NOMO-1 (cell line): Measurements from ENCODE around the gene TFDP1.
"Not testable (repeated sequence)": the region's sequence is repeated elsewhere in the genome, so short reads cannot be mapped to it uniquely, and the experiment has no call there.

ENCODE experiments used
- DNase-seq, 2 experiments: peaks; one replicate each; lab custom pipeline; 2025; ENCODE audit not compliant: unreplicated experiment in 2 of 2; lab: John Stamatoyannopoulos, UW

TFDP1 gene

DNA sequence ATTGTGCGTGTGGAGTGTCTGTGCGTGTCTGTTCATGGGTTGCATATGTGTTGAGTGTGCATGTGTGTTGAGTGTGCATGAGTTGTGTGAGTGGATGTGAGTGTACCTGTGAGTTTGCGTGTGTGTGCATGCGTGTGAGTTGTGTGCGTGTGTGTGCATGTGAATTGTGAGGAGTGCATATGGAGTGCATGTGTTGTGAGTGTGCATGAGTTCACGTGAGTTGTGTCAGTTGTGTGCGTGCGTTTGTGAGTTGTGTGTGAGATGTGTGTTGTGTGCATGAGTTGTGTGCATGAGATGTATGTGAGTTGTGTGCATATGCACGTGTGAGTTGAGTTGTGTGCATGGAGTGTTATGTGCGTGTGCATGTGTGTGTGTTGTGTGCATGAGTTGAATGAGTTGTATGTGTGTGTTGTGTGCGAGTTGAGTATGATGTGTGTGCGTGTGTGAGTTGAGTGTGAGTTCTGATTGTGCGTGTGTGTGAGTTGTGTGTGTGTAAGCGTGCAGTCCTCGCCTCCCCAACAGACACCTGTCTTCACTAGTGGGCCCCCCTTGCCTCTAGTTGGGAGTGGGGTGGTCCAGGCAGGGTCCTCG, 29.3 kb downstream of the TFDP1 start:
- DNase-seq = no peak

DNA sequence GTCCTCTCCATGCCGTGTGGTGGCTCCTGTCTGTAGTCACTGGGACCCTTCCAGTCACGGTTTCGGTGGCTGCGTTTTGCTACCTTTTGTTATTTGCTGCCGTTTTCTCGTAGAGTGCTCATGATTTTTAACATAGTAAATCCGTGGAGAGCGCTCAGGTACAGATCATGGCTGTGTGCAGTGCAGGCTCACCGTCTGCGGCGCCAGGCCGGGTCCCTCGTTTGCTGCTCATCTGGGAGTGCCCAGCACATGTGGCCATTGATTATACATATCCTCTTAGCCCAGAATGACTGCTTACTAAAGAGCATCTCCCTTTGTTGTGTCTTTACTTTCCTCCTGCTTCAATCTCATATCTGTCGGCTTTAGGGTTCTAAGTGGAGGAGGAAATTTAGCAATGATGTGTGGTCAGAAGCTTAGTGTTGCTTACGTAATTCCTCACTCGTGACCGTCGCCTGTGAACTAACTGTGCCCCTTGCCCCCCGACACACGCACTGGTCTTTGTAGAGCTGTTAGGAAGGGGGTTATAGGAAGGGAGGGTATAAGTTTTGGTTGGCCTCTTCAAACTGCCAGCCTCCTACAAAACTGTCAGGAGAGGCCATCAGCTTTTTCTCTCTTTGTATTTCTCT, 31.8 kb downstream of the TFDP1 start:
- peak; percentile 79 to 89 for DNase-seq

GRCh38 chr13:113616991-113617749, 32.6 kb downstream of the TFDP1 start:
- no peak for DNase-seq

DNA sequence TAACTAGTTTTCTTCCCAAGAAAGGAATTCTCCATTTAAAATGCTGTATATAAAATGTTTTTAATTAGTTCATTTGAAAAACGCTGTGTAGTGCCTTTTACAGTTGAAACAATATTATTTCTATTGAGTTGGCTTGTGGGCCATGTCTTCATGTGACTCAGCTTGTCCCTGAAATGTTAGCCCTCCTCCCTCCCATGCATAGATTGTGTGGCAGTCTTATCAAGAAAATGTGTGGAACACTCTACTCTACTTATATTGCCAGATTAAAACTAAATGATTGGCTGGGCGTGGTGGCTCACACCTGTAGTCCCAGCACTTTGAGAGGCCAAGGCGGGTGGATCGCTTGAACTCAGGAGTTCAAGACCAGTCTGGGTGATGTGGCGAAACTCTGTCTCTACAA, 33.4 kb downstream of the TFDP1 start:
- no peak for DNase-seq

GRCh38 chr13:113618455-113618854, 33.9 kb downstream of the TFDP1 start:
- no peak for DNase-seq

DNA sequence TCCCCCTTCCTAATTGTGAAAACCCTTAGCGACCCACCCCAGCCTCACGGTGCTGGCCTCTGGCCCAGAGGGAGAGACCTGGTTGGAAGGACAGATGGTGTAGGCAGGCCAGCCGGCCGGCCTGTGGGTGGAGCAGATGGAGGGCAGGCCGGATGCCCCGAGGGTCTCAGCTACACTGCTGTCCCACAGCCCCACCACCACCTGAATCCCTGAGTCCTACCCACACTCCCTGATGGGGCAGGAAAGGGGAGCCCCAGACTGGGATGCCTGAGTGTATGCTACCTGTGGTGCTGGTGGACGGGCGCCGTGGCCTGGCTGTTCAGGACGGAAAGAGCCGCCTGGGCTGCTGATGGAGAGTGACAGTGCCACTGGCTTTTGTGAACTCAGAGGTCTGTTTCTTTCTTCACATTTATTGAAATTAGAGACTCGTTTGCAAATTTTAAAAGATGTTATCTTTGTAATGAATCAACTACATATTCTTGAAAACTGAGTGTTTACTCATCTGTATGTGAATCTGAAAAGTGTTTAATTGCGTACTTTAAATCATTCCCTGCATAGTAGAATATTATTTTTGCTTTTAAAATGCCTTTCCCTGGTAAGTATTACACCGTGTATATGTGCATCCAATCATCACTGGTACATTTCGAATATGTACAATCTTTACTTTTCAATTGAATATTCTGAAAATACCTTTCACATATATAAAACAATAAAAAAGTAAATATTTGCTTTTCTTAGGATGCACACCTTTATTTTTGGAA, 35.7 kb downstream of the TFDP1 start:
- DNase-seq = no peak

GRCh38 chr13:113621046-113621445, 36.5 kb downstream of the TFDP1 start:
- no peak for DNase-seq

- not testable (repeated sequence) for DNase-seq
Observed at GRCh38 chr13:113621498-113621897, 36.9 kb downstream of the TFDP1 start.

DNA sequence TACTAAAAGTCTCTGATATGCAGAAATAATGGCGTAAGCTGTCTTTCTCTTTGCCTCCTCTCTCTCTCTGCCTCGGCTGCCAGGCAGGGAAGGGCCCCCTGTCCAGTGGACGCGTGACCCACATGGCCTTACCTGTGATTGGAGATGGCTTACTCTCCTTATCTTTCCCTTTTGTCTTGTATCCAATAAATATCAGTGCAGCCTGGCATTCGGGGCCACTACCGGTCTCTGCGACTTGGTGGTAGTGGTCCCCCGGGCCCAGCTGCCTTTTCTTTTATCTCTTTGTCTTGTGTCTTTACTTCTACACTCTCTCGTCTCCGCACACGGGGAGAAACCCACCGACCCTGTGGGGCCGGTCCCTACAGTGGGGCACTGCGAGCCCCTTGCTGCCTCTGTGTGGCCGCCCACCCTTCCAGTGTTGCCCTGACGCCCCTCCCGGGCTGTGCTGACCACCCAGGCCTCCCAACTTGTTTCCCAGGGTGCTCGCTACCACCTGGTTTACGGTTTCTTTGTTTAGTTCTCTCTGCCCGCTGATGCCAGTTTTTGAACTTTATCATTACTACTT, 37.5 kb downstream of the TFDP1 start:
- not testable (repeated sequence) for DNase-seq

GRCh38 chr13:113622791-113623490, 38.4 kb downstream of the TFDP1 start:
- DNase-seq = no peak

DNA sequence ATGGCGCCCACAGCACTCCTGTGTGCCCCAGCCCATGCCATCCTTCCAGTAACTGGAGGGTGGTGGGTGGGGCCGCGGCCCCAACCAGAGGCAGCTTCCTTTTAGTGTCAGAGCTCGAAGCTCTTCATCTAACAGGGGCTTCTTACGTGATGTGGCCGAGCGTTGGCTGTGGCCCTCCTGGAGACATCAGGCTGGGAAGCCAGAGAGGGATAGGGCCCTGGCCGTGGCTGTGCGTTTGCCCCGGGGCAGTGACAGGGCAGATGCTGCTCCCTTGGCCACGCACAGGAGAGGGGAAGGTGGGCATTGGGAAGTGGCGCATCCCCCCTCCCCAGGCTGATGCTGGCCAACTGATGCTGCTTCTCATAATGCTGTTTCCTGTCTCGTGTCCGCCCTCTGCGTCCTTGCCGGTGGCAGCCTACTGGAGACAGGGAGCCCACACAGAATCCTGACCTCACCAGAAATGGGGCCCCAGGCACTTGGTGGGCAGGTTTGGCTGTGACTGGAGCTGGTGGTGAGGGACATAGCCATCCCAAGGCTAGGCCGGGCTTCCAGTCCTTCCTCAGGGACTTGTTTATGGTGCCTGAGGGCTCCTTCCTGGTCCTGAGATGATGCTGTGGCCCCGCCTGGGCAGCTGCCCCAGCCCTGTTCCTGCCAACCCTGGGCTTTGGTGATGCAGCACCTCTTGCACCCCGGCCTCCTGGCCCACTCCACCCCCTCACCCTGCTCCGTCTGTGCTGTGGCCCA, 39.1 kb downstream of the TFDP1 start:
- DNase-seq = no peak

GRCh38 chr13:113624235-113624587, 39.7 kb downstream of the TFDP1 start:
- no peak for DNase-seq

DNA sequence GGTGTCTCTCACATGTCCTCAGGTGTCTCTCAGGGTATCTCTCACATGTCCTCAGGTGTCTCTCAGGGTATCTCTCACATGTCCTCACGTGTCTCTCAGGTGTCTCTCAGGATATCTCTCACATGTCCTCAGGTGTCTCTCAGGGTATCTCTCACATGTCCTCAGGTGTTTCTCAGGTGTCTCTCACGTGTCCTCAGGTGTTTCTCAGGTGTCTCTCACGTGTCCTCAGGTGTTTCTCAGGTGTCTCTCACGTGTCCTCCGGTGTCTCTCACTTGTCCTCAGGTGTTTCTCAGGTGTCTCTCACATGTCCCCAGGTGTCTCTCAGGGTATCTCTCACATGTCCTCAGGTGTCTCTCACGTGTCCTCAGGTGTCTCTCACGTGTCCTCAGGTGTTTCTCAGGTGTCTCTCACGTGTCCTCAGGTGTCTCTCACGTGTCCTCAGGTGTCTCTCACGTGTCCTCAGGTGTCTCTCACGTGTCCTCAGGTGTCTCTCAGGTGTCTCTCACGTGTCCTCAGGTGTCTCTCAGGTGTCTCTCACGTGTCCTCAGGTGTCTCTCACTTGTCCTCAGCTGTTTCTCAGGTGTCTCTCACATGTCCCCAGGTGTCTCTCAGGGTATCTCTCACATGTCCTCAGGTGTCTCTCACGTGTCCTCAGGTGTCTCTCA, 40.2 kb downstream of the TFDP1 start:
- DNase-seq = not testable (repeated sequence)

GRCh38 chr13:113625965-113626721, 41.6 kb downstream of the TFDP1 start:
- no peak for DNase-seq

DNA sequence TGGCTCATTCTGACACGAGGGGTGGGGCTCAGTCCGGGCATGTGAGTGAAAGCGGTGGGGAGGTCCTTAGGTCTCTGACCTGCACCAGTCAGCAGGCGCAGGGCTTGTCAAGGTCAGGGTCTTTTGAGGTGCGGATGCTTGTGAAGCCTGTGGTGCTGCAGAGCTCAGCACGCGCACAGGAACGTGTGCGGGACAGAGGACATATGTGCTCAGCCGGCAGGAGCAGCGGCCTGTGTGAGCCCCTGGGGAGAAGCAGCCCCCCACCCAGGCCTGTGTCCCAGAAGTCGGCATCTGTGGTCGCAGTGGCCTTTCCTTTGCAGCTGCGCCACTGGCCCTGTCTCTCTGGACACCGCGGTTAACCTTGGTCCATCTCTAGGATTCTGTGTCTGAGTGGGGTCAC, 42.6 kb downstream of the TFDP1 start:
- DNase-seq = no peak

GRCh38 chr13:113628291-113629270, 44.0 kb downstream of the TFDP1 start:
- DNase-seq = no peak

DNA sequence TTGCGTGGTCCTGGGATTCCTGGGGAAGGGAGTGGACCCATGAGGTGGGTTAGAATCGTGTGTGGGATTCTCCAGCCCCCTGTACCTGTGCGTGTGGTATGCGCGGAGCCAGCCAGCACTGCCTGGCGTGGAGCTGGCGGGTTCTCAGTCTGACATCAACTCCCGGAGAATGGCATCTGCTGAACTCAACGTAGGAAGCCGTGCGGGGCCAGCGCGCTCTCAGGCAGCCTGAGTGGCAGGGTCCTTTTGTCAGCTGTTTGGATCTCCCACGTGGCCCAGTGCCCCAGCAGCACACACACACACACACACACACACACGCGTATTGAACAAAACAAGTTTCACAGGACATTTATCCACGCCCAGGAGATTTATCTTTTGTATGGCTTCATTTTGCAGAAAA, 45.3 kb downstream of the TFDP1 start:
- no peak for DNase-seq
